ENCODE results near the gene ADAMTS2.

Gene ADAMTS2

DNA sequence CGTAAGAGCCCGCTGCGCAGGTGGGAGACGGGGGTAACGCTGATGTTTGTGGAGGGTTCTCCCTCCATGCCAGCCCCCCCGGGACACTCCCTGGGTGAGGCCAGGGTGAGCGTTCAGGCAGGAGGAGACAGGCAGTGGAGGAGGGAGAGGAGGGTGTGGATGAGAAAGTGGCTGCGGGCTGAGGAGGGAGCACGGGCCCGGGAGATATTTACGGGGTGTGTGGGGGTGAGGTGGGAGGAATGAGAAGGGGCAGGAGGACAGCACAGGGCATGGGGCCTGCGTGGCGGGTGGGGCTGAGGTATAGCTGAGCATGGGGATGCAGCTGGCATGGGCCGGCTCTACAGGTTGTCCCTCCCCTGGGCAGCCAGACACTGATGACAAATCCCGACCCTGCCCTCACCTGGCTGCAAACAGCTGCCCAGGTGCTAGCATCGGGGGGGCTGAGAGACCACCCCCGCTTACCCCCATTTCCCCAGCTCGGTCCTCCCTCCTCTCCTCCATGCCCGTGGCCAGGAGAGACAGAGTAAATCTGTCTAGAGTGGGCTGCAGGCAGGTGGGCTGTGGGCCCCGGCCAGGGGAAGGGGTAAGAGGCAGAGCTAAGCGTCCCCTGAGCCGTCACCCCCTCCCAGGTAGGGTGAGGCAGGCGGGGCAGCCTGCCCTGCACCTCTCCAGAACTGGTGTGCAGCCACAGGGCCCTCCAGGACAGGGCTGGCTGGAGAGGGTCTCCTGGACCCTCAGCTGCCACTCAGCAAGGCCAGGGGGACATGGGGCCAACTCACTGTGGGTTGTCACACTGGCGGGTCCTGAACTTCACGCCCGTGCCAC, 205.9 kb downstream of the ADAMTS2 start:
- no peaks in the 10 kb centered on the region; the same call in 1 of the 2 replicates for H3K4me1 ChIP-seq (ENCODE audit: control insufficient read depth, insufficient read depth, low read length)
- no CpG with 5 or more reads among the region's 26 CpGs for WGBS (ENCODE audit: insufficient coverage, insufficient read length)
- no peak overlapping the region for H3K27ac ChIP-seq (ENCODE audit: low read length)
- H3K4me3 ChIP-seq (ENCODE audit: low read length), result no peak overlapping the region
- no peaks in the 10 kb centered on the region for H3K27me3 ChIP-seq (ENCODE audit: control insufficient read depth, insufficient read depth, low read length)
- no peaks in the 10 kb centered on the region for H3K36me3 ChIP-seq (ENCODE audit: control insufficient read depth, insufficient read depth, low read length)
- DNase-seq (ENCODE audit: low read depth, low spot score), result no peak
- no peaks in the 10 kb centered on the region for H3K9me3 ChIP-seq (ENCODE audit: control insufficient read depth, insufficient read depth, low read length)

GRCh38 chr5:179138568-179138925, 206.7 kb downstream of the ADAMTS2 start:
- H3K4me3 ChIP-seq (ENCODE audit: low read length), result no peak overlapping the region
- no peaks in the 10 kb centered on the region for H3K36me3 ChIP-seq (ENCODE audit: control insufficient read depth, insufficient read depth, low read length)
- DNase-seq (ENCODE audit: low read depth, low spot score), result no peak
- H3K9me3 ChIP-seq (ENCODE audit: control insufficient read depth, insufficient read depth, low read length), result no peaks in the 10 kb centered on the region
- H3K27me3 ChIP-seq (ENCODE audit: control insufficient read depth, insufficient read depth, low read length), result no peaks in the 10 kb centered on the region
- WGBS (ENCODE audit: insufficient coverage, insufficient read length), result no CpG with 5 or more reads among the region's 23 CpGs
- no peak overlapping the region for H3K27ac ChIP-seq (ENCODE audit: low read length)
- H3K4me1 ChIP-seq (ENCODE audit: control insufficient read depth, insufficient read depth, low read length), result no peaks in the 10 kb centered on the region; the same call in 1 of the 2 replicates

GRCh38 chr5:179137643-179138567, 207.4 kb downstream of the ADAMTS2 start:
- no peak for DNase-seq (ENCODE audit: low read depth, low spot score)
- no CpG with 5 or more reads among the region's 33 CpGs for WGBS (ENCODE audit: insufficient coverage, insufficient read length)
- Histone ChIP-seq H3K27me3 (ENCODE audit: control insufficient read depth, insufficient read depth, low read length) (no peaks in the 10 kb centered on the region), H3K36me3 (ENCODE audit: control insufficient read depth, insufficient read depth, low read length) (no peaks in the 10 kb centered on the region), H3K4me1 (ENCODE audit: control insufficient read depth, insufficient read depth, low read length) (no peaks in the 10 kb centered on the region; the same call in 1 of the 2 replicates), H3K27ac (ENCODE audit: low read length) (no peak overlapping the region), H3K9me3 (ENCODE audit: control insufficient read depth, insufficient read depth, low read length) (no peaks in the 10 kb centered on the region), H3K4me3 (ENCODE audit: low read length) (no peak overlapping the region)

GRCh38 chr5:179137016-179137642, 208.1 kb downstream of the ADAMTS2 start:
- Histone ChIP-seq H3K4me3 (ENCODE audit: low read length) (no peak overlapping the region), H3K27ac (ENCODE audit: low read length) (no peak overlapping the region), H3K9me3 (ENCODE audit: control insufficient read depth, insufficient read depth, low read length) (no peaks in the 10 kb centered on the region), H3K36me3 (ENCODE audit: control insufficient read depth, insufficient read depth, low read length) (no peaks in the 10 kb centered on the region), H3K4me1 (ENCODE audit: control insufficient read depth, insufficient read depth, low read length) (no peaks in the 10 kb centered on the region; the same call in 1 of the 2 replicates), H3K27me3 (ENCODE audit: control insufficient read depth, insufficient read depth, low read length) (no peaks in the 10 kb centered on the region)
- no peak for DNase-seq (ENCODE audit: low read depth, low spot score)
- no CpG with 5 or more reads among the region's 13 CpGs for WGBS (ENCODE audit: insufficient coverage, insufficient read length)

DNA sequence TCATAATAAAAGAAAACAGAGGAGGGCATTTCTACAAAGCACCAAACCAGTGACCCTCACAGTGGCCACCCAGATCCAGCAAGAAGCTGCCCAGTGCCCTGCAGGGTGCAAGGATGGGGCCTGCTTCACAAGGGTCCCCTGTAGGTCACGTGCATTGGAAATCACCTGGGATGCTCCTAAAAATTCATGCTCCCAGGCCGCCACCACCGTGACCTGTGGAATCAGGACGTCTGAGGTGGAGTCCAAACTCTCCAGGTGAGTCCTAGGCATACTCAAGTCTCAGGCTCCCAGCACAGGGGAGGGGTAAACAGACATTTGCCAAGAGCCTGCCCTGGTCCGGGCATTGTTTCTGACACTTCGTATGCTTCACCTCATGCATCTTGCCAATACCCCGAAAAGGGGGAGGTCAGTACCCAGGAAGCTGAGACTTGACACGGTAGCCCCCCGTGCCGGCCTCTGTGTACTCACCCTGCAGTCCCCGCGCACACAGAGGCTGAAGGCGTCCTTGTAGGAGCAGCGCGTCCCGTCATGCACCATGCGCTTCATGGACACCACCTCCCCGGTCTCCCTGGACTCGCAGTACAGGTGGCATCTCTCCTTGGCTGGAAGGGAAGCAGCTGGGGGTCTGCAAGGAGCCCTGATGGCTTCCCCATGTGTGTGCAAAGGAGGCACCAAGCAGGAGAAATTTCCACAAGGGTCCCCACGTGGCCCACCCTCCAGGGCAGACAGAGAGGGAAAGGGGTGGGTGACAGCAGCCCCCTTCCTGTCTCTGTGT, 209.6 kb downstream of the ADAMTS2 start:
- DNase-seq (ENCODE audit: low read depth, low spot score), result no peak
- no peaks in the 10 kb centered on the region; the same call in 1 of the 2 replicates for H3K4me1 ChIP-seq (ENCODE audit: control insufficient read depth, insufficient read depth, low read length)
- WGBS (ENCODE audit: insufficient coverage, insufficient read length), result no CpG with 5 or more reads among the region's 20 CpGs
- H3K27me3 ChIP-seq (ENCODE audit: control insufficient read depth, insufficient read depth, low read length), result no peaks in the 10 kb centered on the region
- no peaks in the 10 kb centered on the region for H3K9me3 ChIP-seq (ENCODE audit: control insufficient read depth, insufficient read depth, low read length)
- no peak overlapping the region for H3K4me3 ChIP-seq (ENCODE audit: low read length)
- no peak overlapping the region for H3K27ac ChIP-seq (ENCODE audit: low read length)
- H3K36me3 ChIP-seq (ENCODE audit: control insufficient read depth, insufficient read depth, low read length), result no peaks in the 10 kb centered on the region

- Histone ChIP-seq H3K27me3 (ENCODE audit: control insufficient read depth, insufficient read depth, low read length) (no peaks in the 10 kb centered on the region), H3K4me1 (ENCODE audit: control insufficient read depth, insufficient read depth, low read length) (no peaks in the 10 kb centered on the region; the same call in 1 of the 2 replicates), H3K36me3 (ENCODE audit: control insufficient read depth, insufficient read depth, low read length) (no peaks in the 10 kb centered on the region), H3K27ac (ENCODE audit: low read length) (no peak overlapping the region), H3K4me3 (ENCODE audit: low read length) (no peak overlapping the region), H3K9me3 (ENCODE audit: control insufficient read depth, insufficient read depth, low read length) (no peaks in the 10 kb centered on the region)
- WGBS (ENCODE audit: insufficient coverage, insufficient read length), result no CpG with 5 or more reads among the region's 19 CpGs
- no peak for DNase-seq (ENCODE audit: low read depth, low spot score)
Observed at GRCh38 chr5:179135006-179135405, 210.3 kb downstream of the ADAMTS2 start.

GRCh38 chr5:179134511-179134910, 210.8 kb downstream of the ADAMTS2 start:
- no peaks in the 10 kb centered on the region; the same call in 1 of the 2 replicates for H3K4me1 ChIP-seq (ENCODE audit: control insufficient read depth, insufficient read depth, low read length)
- WGBS (ENCODE audit: insufficient coverage, insufficient read length), result no CpG with 5 or more reads among the region's 16 CpGs

DNA sequence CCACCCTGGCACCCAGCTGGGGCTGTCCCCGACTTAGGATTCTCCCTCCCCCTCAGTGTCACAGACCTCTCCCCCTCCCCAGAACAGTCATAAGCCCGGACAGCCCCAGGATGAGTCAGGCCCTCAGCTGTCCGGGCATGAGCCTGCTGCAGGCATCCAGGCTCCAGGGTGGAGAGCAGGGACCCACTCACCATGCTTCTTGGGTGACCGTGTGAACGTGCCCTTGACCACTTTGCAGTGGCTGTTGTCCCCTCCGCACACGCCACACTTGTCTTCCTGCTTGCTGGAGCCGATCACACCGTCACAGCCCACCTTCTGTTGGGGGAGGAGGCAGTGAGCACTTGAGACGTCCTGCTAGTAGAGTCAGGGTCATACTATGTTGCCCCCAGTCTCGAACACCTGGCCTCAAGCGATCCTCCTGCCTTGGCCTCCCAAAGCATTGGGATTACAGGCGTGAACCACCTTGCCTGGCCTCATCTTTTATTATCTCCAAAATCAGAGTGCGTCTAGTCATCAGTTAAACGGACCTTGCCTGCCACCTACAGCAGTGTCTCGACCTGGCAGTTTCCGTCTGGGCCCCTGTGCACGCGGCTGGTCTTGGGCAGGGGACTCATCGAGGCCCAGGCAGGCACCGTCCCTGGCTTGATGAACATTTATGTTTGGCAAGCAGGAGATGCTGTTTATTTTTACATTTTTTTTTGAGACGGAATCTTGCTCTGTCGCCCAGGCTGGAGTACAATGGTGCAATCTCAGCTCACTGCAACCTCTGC, 212.5 kb downstream of the ADAMTS2 start:
- Histone ChIP-seq H3K36me3 (ENCODE audit: control insufficient read depth, insufficient read depth, low read length) (no peaks in the 10 kb centered on the region), H3K4me1 (ENCODE audit: control insufficient read depth, insufficient read depth, low read length) (no peaks in the 10 kb centered on the region; the same call in 1 of the 2 replicates), H3K9me3 (ENCODE audit: control insufficient read depth, insufficient read depth, low read length) (no peaks in the 10 kb centered on the region), H3K27me3 (ENCODE audit: control insufficient read depth, insufficient read depth, low read length) (no peaks in the 10 kb centered on the region), H3K27ac (ENCODE audit: low read length) (no peak overlapping the region), H3K4me3 (ENCODE audit: low read length) (no peak overlapping the region)
- DNase-seq (ENCODE audit: low read depth, low spot score), result no peak
- no CpG with 5 or more reads among the region's 23 CpGs for WGBS (ENCODE audit: insufficient coverage, insufficient read length)

More at GRCh38 chr5:179134511-179134910, 210.8 kb downstream of the ADAMTS2 start:
- H3K27ac ChIP-seq (ENCODE audit: low read length), result no peak overlapping the region
- no peaks in the 10 kb centered on the region for H3K36me3 ChIP-seq (ENCODE audit: control insufficient read depth, insufficient read depth, low read length)
- DNase-seq (ENCODE audit: low read depth, low spot score), result no peak
- H3K9me3 ChIP-seq (ENCODE audit: control insufficient read depth, insufficient read depth, low read length), result no peaks in the 10 kb centered on the region
- H3K27me3 ChIP-seq (ENCODE audit: control insufficient read depth, insufficient read depth, low read length), result no peaks in the 10 kb centered on the region
- H3K4me3 ChIP-seq (ENCODE audit: low read length), result no peak overlapping the region

- no peaks in the 10 kb centered on the region; the same call in 1 of the 2 replicates for H3K4me1 ChIP-seq (ENCODE audit: control insufficient read depth, insufficient read depth, low read length)
Observed at GRCh38 chr5:179131886-179132585, 213.2 kb downstream of the ADAMTS2 start.

More at GRCh38 chr5:179131886-179132585, 213.2 kb downstream of the ADAMTS2 start:
- no CpG with 5 or more reads among the region's 15 CpGs for WGBS (ENCODE audit: insufficient coverage, insufficient read length)
- Histone ChIP-seq H3K4me3 (ENCODE audit: low read length) (no peak overlapping the region), H3K36me3 (ENCODE audit: control insufficient read depth, insufficient read depth, low read length) (no peaks in the 10 kb centered on the region), H3K27me3 (ENCODE audit: control insufficient read depth, insufficient read depth, low read length) (no peaks in the 10 kb centered on the region), H3K9me3 (ENCODE audit: control insufficient read depth, insufficient read depth, low read length) (no peaks in the 10 kb centered on the region), H3K27ac (ENCODE audit: low read length) (no peak overlapping the region)
- no peak for DNase-seq (ENCODE audit: low read depth, low spot score)

Data from iPS DF 6.9 (cell line).